IMR-90 (cell line): ENCODE measurements around the gene KATNB1. TPM values are rescaled to one million over a fixed set of nuclear protein-coding genes. Genes with fewer than 3 reads are reported as not detected.
A peak's percentile ranks its signal among the peaks of the same experiment; 100 is the strongest.

Experiments
- ATAC-seq: fragments of 200-7000 bp; cut with Tn5 transposase; 2 replicates; pipeline ENCODE4 v1.9.1; 2020; ENCODE audit warnings: low read depth, mild to moderate bottlenecking, moderate library complexity
- BruUV-seq: library from RNA; stranded (reverse); fragments of 400-500 nt; replicated peaks from 2 replicates; lab custom pipeline; 2021; lab: Mats Ljungman, UMichigan
- CTCF ChIA-PET: fragments of 300-600 bp; formaldehyde crosslinking; extraction: SDS; loops from one replicate; lab custom pipeline; 2021; ENCODE audit warnings: antibody characterized with exemption; lab: Yijun Ruan, JAX
- POLR2A ChIA-PET: fragments of 300-600 bp; sonication (Branson Sonifier 250); formaldehyde crosslinking; loops from one replicate; lab custom pipeline; 2022; ENCODE audit warnings: antibody characterized with exemption; ENCODE audit not compliant: unreplicated experiment; lab: Charles Lee
- DNase-seq: peaks from one replicate; pipeline ENCODE4 v3.0.0; 2013
- H2AFZ ChIP-seq: replicated peaks from 2 replicates; pipeline ENCODE3; 2013; ENCODE audit warnings: low read length, mild to moderate bottlenecking; ENCODE audit not compliant: poor library complexity
- H2AK5ac ChIP-seq: 2 replicates; pipeline ENCODE4 v1.6.1; 2013; ENCODE audit warnings: low read depth, low read length, inconsistent platforms
- H2AK9ac ChIP-seq: replicated peaks from 2 replicates; pipeline ENCODE3; 2013; ENCODE audit warnings: mild to moderate bottlenecking, low read depth, low read length, moderate library complexity; ENCODE audit not compliant: poor library complexity
- H2BK120ac ChIP-seq: 2 replicates; pipeline ENCODE4 v1.6.1; 2013; ENCODE audit warnings: low read depth, low read length, inconsistent platforms
- H2BK15ac ChIP-seq: 3 replicates; pipeline ENCODE4 v1.6.1; 2013; ENCODE audit warnings: low read depth, low read length, inconsistent platforms
- H2BK20ac ChIP-seq: 2 replicates; pipeline ENCODE4 v1.6.1; 2013; ENCODE audit warnings: low read depth, mild to moderate bottlenecking, inconsistent platforms, low read length, moderate library complexity
- H2BK5ac ChIP-seq: 2 replicates; pipeline ENCODE4 v1.6.1; 2013; ENCODE audit warnings: mild to moderate bottlenecking, low read depth, low read length, inconsistent platforms; ENCODE audit not compliant: poor library complexity, severe bottlenecking
- H3K14ac ChIP-seq: replicated peaks from 2 replicates; pipeline ENCODE4 v1.6.1; 2013; ENCODE audit warnings: low read depth, low read length, inconsistent platforms
- H3K18ac ChIP-seq: 2 replicates; pipeline ENCODE4 v1.6.1; 2013; ENCODE audit warnings: low read depth, low read length, control low read depth
- H3K23ac ChIP-seq: 2 replicates; pipeline ENCODE4 v1.6.1; 2013; ENCODE audit warnings: low read depth, low read length, inconsistent platforms
- H3K27ac ChIP-seq: 2 replicates; pipeline ENCODE4 v1.5.1; 2013; ENCODE audit warnings: mild to moderate bottlenecking, control low read depth, low read length; ENCODE audit not compliant: insufficient read depth
- H3K27me3 ChIP-seq: 2 replicates; pipeline ENCODE4 v1.6.1; 2013; ENCODE audit warnings: low read length; ENCODE audit not compliant: control insufficient read depth, insufficient read depth
- H3K36me3 ChIP-seq: 2 replicates; pipeline ENCODE4 v1.6.1; 2013; ENCODE audit warnings: low read length, mixed read lengths; ENCODE audit not compliant: control insufficient read depth, insufficient read depth
- H3K4ac ChIP-seq: 2 replicates; pipeline ENCODE4 v1.6.1; 2013; ENCODE audit warnings: low read depth, low read length, inconsistent platforms
- H3K4me1 ChIP-seq: 2 replicates; pipeline ENCODE4 v1.6.1; 2013; ENCODE audit warnings: low read length, mixed read lengths; ENCODE audit not compliant: control insufficient read depth, insufficient read depth
- H3K4me2 ChIP-seq: 2 replicates; pipeline ENCODE4 v1.6.1; 2013; ENCODE audit warnings: low read depth, mild to moderate bottlenecking, control low read depth, low read length, moderate library complexity
- H3K4me3 ChIP-seq: 2 replicates; pipeline ENCODE4 v1.5.1; 2013; ENCODE audit warnings: low read depth, mild to moderate bottlenecking, control low read depth, low read length, moderate library complexity; ENCODE audit not compliant: insufficient read depth
- H3K56ac ChIP-seq: 2 replicates; pipeline ENCODE4 v1.6.1; 2013; ENCODE audit warnings: low read length, inconsistent platforms; ENCODE audit not compliant: insufficient read depth; ENCODE audit errors: extremely low read depth
- H3K79me1 ChIP-seq, 2 experiments: 2 replicates each; pipeline ENCODE4 v1.6.1; 2013; ENCODE audit warnings: low read length in 2 of 2, inconsistent platforms in 1 of 2, low read depth in 1 of 2
- H3K9ac ChIP-seq: 2 replicates; pipeline ENCODE4 v1.6.1; 2013; ENCODE audit warnings: low read depth, low read length, control low read depth
- H3K9me1 ChIP-seq: 2 replicates; pipeline ENCODE4 v1.6.1; 2013; ENCODE audit warnings: low read length, inconsistent platforms; ENCODE audit not compliant: insufficient read depth
- H3K9me3 ChIP-seq: 2 replicates; pipeline ENCODE4 v1.6.1; 2013; ENCODE audit warnings: low read length; ENCODE audit not compliant: control insufficient read depth, insufficient read depth
- H4K20me1 ChIP-seq: 2 replicates; pipeline ENCODE4 v1.6.1; 2013; ENCODE audit warnings: low read length, inconsistent platforms; ENCODE audit not compliant: insufficient read depth
- H4K5ac ChIP-seq: 2 replicates; pipeline ENCODE4 v1.6.1; 2013; ENCODE audit warnings: mild to moderate bottlenecking, low read depth, low read length, control low read depth
- H4K8ac ChIP-seq, 2 experiments: 2 replicates each; pipeline ENCODE4 v1.6.1; 2013; ENCODE audit warnings: low read depth in 2 of 2, low read length in 2 of 2, control low read depth in 1 of 2, inconsistent platforms in 1 of 2
- H4K91ac ChIP-seq: 2 replicates; pipeline ENCODE4 v1.6.1; 2013; ENCODE audit warnings: low read depth, low read length, inconsistent platforms; ENCODE audit not compliant: insufficient read depth
- MXI1 ChIP-seq: IDR thresholded peaks from 2 replicates; pipeline ENCODE4 v1.6.1; 2012; ENCODE audit warnings: low read depth, mild to moderate bottlenecking, low read length, moderate library complexity, borderline replicate concordance
- NFE2L2 ChIP-seq: fragments of 150-350 bp; IDR thresholded peaks from 2 replicates; pipeline ENCODE4 v1.6.1; 2016; ENCODE audit warnings: low read depth, mild to moderate bottlenecking, low read length
- POLR2A ChIP-seq: IDR thresholded peaks from 2 replicates; pipeline ENCODE4 v1.6.1; 2012; ENCODE audit warnings: mild to moderate bottlenecking, low read depth, low read length
- RAD21 ChIP-seq: IDR thresholded peaks from 2 replicates; pipeline ENCODE4 v1.6.1; 2012; ENCODE audit warnings: low read length, improper control_type of control experiment
- WGBS, 2 experiments: methylation state at CpG; one replicate each; pipeline versions ENCODE4 v1.1.5 to v1.1.7; 2013; ENCODE audit warnings: missing lambda C conversion rate in 2 of 2; ENCODE audit not compliant: insufficient read length in 1 of 2; ENCODE audit errors: extremely low coverage in 2 of 2; 5-methylcytosine and 5-hydroxymethylcytosine counted together
- dilution Hi-C: fragments of 300-500 bp; cut with HindIII; formaldehyde crosslinking; loops from one replicate; pipeline ENCODE4 v1.14.3; 2018; ENCODE audit warnings: low sequenced_read_pairs; ENCODE audit not compliant: unreplicated experiment
- in situ Hi-C: fragments of 300-500 bp; cut with MboI; formaldehyde crosslinking; loops from 3 replicates; pipeline ENCODE4 v1.14.3; 2019; ENCODE audit warnings: low sequenced_read_pairs, inconsistent platforms, mixed read lengths
- intact Hi-C: fragments of 100-400 bp; cut with micrococcal nuclease; formaldehyde crosslinking; loops from 2 replicates; pipeline ENCODE4 v1.10.0; 2022
- polyA plus RNA-seq, 3 experiments: library from polyadenylated mRNA; depleted of rRNA; stranded (reverse); fragments of >200 nt; gene quantifications; 2 replicates each; pipeline ENCODE4 v1.2.3, GENCODE V29; 2012; ENCODE audit warnings: low replicate concordance in 1 of 3
- total RNA-seq: library from RNA; depleted of rRNA; stranded (reverse); fragments of >200 nt; gene quantifications from 2 replicates; pipeline ENCODE4 v1.2.3, GENCODE V29; 2012

The KATNB1 gene
- total and polyA plus RNA-seq, 2 of the 4 experiments (the other 2 are of a cell fraction): 10.9 to 23.5 TPM

DNA sequence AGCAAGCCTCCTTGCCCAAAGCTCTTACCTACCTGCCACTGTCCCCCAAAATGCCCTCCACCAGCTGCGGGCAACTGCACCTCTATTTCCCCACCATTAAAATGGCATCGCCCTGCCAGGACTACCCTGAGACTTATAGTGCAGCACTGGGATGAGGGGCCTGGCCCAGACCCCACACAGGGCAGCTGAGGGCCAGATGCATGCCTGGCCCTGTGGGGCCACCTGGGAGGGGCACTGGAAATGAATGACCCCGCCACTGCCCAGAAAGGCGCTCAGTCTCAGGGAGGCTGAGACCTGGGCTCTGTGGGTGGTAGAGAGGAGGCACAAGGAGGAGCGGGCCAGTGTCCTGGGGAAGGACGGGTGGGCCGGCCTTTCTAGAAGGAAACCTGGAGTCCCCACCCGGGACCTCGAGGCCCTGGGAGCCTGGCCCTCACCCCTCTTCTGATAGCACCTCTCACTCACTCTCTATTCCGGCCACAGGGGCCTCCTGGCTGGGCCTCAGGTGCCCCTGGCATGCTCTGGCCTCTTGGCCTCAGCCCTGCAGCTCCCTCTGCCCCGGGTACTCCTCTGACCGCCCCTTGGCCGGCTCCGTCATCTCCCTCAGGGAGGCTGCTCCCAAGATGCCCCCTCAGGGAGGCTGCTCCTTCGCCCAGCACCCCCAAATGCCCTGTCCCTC lies 26.9 kb downstream of the KATNB1 start:
- 73% methylated on average over 7 of the region's 15 CpGs; no CpG with 5 or more reads in 1 of the 2 experiments for WGBS, 2 experiments
- Histone ChIP-seq H4K91ac (no peak overlapping the region), H2BK5ac (no peak overlapping the region), H3K4me3 (no peak overlapping the region), H3K18ac (no peak overlapping the region), H3K9ac (no peak overlapping the region), H3K36me3 (peaks cover 64% of the 10 kb centered on the region), H2BK15ac (no peak overlapping the region), H3K4me2 (no peak overlapping the region), H3K27me3 (no peaks in the 10 kb centered on the region), H4K8ac (no peak overlapping the region), H3K27ac (no peak overlapping the region), H4K5ac (no peak overlapping the region), H3K4ac (no peak overlapping the region), H2BK120ac (no peak overlapping the region; the same call in 1 of the 2 replicates), H3K14ac (no peak overlapping the region), H3K4me1 (peaks cover 7% of the 10 kb centered on the region), H3K56ac (no peak overlapping the region), H3K9me1 (peaks cover 4% of the 10 kb centered on the region), H2AK9ac (no peak overlapping the region), H2AFZ (peak overlapping the region; percentile 32), H3K79me1 (peaks cover 5 to 25% of the 10 kb centered on the region in 2 experiments; a peak in 3 of 4 replicates), H3K23ac (no peak overlapping the region), H2AK5ac (peak overlapping the region; percentile 24; the same call in 1 of the 2 replicates), H3K9me3 (no peaks in the 10 kb centered on the region), H4K20me1 (peaks cover 3% of the 10 kb centered on the region; the same call in 1 of the 2 replicates), H2BK20ac (no peak overlapping the region)
- DNase-seq: no peak
- ChIA-PET POLR2A (no interaction called here), CTCF (no interaction called here)
- dilution Hi-C loops (no loop called here), in situ Hi-C loops (no loop called here), intact Hi-C loops (no loop called here)
- no peak for ATAC-seq
- no TSS peak for BruUV-seq
- TF ChIP-seq MXI1 (no peak), RAD21 (no peak), POLR2A (no peak), NFE2L2 (no peak)
